GM12891 (cell line): ENCODE data around the gene CADM2.

Source experiments
- POLR2A ChIP-seq: IDR thresholded peaks from 2 replicates; pipeline ENCODE4 v1.6.1; 2011; ENCODE audit warnings: low read depth, low read length, control low read depth
- POLR2AphosphoS5 ChIP-seq: IDR thresholded peaks from 2 replicates; pipeline ENCODE4 v1.6.1; 2011; ENCODE audit warnings: low read depth, low read length, control low read depth
- POU2F2 ChIP-seq: IDR thresholded peaks from 2 replicates; pipeline ENCODE4 v1.6.1; 2011; ENCODE audit warnings: low read depth, mild to moderate bottlenecking, control low read depth, low read length, moderate library complexity
- SPI1 ChIP-seq: IDR thresholded peaks from 2 replicates; pipeline ENCODE4 v1.6.1; 2011; ENCODE audit warnings: low read depth, low read length, control low read depth
- TAF1 ChIP-seq: IDR thresholded peaks from 2 replicates; pipeline ENCODE4 v1.6.1; 2011; ENCODE audit warnings: low read depth, low read length, control low read depth

DNA sequence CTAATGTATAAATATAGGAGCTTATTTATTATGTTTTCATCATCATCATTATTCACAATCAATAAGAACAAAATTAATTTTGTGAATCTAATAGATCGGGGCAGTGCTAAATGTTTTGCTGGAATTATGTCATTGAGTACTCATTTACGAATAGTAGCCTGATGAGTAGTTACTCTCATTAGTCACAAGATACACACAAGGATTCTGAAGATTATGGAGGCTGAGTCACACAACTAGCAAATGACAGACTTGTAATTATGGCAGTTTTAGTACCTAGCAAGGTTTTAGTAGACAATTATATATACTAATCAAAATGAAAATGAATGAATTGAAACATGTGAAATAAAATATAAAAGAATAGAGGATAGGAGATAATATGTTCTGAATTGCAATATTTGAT lies 954.2 kb downstream of the CADM2 start:
- TF ChIP-seq POLR2AphosphoS5 (no peak), POLR2A (no peak), TAF1 (no peak), SPI1 (no peak), POU2F2 (no peak)
